ENCODE results near the gene STYXL1. TPM values are rescaled to one million over a fixed set of nuclear protein-coding genes. Genes with fewer than 3 reads are reported as not detected.

Gene STYXL1
- total RNA-seq, 1 donor from 2014 or later = 41.8 TPM

GRCh38 chr7:75963381-75963995, 84.3 kb downstream of the STYXL1 start:
- peaks cover 23% of the 10 kb centered on the region for H3K9me3 Mint-ChIP-seq (ENCODE audit: unreplicated experiment)
- H3K4me1 Mint-ChIP-seq (ENCODE audit: low read depth, unreplicated experiment) = peaks cover 33% of the 10 kb centered on the region
- peak overlapping the region; percentile 93 for H3K27ac Mint-ChIP-seq (ENCODE audit: unreplicated experiment)
- peak overlapping the region; percentile 76 for H3K4me3 Mint-ChIP-seq (ENCODE audit: unreplicated experiment)
- TF ChIP-seq CTCF (IDR thresholded peaks at IDR 0.05; ENCODE audit: partially characterized antibody, unreplicated experiment) = no peak
- peaks cover 11% of the 10 kb centered on the region for H3K27me3 Mint-ChIP-seq (ENCODE audit: unreplicated experiment)
- no peak for DNase-seq
- H3K36me3 Mint-ChIP-seq (ENCODE audit: unreplicated experiment) = no peaks in the 10 kb centered on the region

- DNase-seq = no peak
- Mint-ChIP-seq H3K27me3 (ENCODE audit: unreplicated experiment) (peaks cover 11% of the 10 kb centered on the region), H3K4me1 (ENCODE audit: low read depth, unreplicated experiment) (peaks cover 33% of the 10 kb centered on the region), H3K27ac (ENCODE audit: unreplicated experiment) (peak overlapping the region; percentile 93), H3K9me3 (ENCODE audit: unreplicated experiment) (peaks cover 23% of the 10 kb centered on the region), H3K4me3 (ENCODE audit: unreplicated experiment) (peak overlapping the region; percentile 2), H3K36me3 (ENCODE audit: unreplicated experiment) (no peaks in the 10 kb centered on the region)
- TF ChIP-seq CTCF (IDR thresholded peaks at IDR 0.05; ENCODE audit: partially characterized antibody, unreplicated experiment) = no peak
These were observed 85.0 kb downstream of the STYXL1 start for GRCh38 chr7:75962607-75963380.

- DNase-seq = no peak
- Mint-ChIP-seq H3K4me3 (ENCODE audit: unreplicated experiment) (no peak overlapping the region), H3K27me3 (ENCODE audit: unreplicated experiment) (peaks cover 7% of the 10 kb centered on the region), H3K36me3 (ENCODE audit: unreplicated experiment) (no peaks in the 10 kb centered on the region), H3K27ac (ENCODE audit: unreplicated experiment) (no peak overlapping the region), H3K9me3 (ENCODE audit: unreplicated experiment) (peaks cover 16% of the 10 kb centered on the region), H3K4me1 (ENCODE audit: low read depth, unreplicated experiment) (peaks cover 27% of the 10 kb centered on the region)
- no peak for TF ChIP-seq CTCF (IDR thresholded peaks at IDR 0.05; ENCODE audit: partially characterized antibody, unreplicated experiment)
These were observed 86.6 kb downstream of the STYXL1 start for GRCh38 chr7:75961218-75961617.

- Mint-ChIP-seq H3K27ac (ENCODE audit: unreplicated experiment) (no peak overlapping the region), H3K4me3 (ENCODE audit: unreplicated experiment) (no peak overlapping the region), H3K36me3 (ENCODE audit: unreplicated experiment) (no peaks in the 10 kb centered on the region), H3K27me3 (ENCODE audit: unreplicated experiment) (peaks cover 2% of the 10 kb centered on the region), H3K9me3 (ENCODE audit: unreplicated experiment) (peaks cover 9% of the 10 kb centered on the region), H3K4me1 (ENCODE audit: low read depth, unreplicated experiment) (peaks cover 20% of the 10 kb centered on the region)
- DNase-seq = no peak
- TF ChIP-seq CTCF (IDR thresholded peaks at IDR 0.05; ENCODE audit: partially characterized antibody, unreplicated experiment) = no peak
These were observed 87.4 kb downstream of the STYXL1 start for GRCh38 chr7:75960372-75960771.
